MM.1S (cell line): Measurements from ENCODE around the gene SLC44A1.

ENCODE experiments used
- DNase-seq: peaks from one replicate; pipeline ENCODE4 v3.0.0-alpha.2; 2015
- H2AFZ ChIP-seq: fragments of 300-600 bp; sonication (generic); 2 replicates; pipeline ENCODE4 v1.6.0; 2016; ENCODE audit warnings: antibody characterized with exemption, low read length
- H3F3A ChIP-seq: fragments of 300-600 bp; sonication (generic); 2 replicates; pipeline ENCODE4 v1.6.1; 2016; ENCODE audit warnings: mild to moderate bottlenecking, antibody characterized with exemption, low read length, moderate library complexity, mixed read lengths; ENCODE audit not compliant: insufficient read depth
- H3K27ac ChIP-seq: fragments of 300-600 bp; sonication (generic); 2 replicates; pipeline ENCODE4 v1.5.1; 2016; ENCODE audit warnings: mild to moderate bottlenecking, low read length
- H3K27me3 ChIP-seq: fragments of 300-600 bp; sonication (generic); replicated peaks from 2 replicates; pipeline ENCODE4 v1.6.0; 2016; ENCODE audit warnings: low read length; ENCODE audit not compliant: insufficient read depth
- H3K36me3 ChIP-seq: fragments of 300-600 bp; sonication (generic); replicated peaks from 2 replicates; pipeline ENCODE4 v1.6.1; 2016; ENCODE audit warnings: mild to moderate bottlenecking, low read length, mixed read lengths; ENCODE audit not compliant: insufficient read depth
- H3K4me1 ChIP-seq: fragments of 300-600 bp; sonication (generic); 2 replicates; pipeline ENCODE4 v1.6.1; 2016; ENCODE audit warnings: low read length, mixed read lengths
- H3K4me2 ChIP-seq: fragments of 300-600 bp; sonication (generic); 2 replicates; pipeline ENCODE4 v1.6.0; 2016; ENCODE audit warnings: low read depth, low read length
- H3K4me3 ChIP-seq: fragments of 300-600 bp; sonication (generic); 2 replicates; pipeline ENCODE4 v1.5.1; 2016; ENCODE audit warnings: low read length, mixed read lengths
- H3K79me2 ChIP-seq: fragments of 300-600 bp; sonication (generic); 2 replicates; pipeline ENCODE4 v1.6.1; 2016; ENCODE audit warnings: mixed run types, low read length, mixed read lengths
- H3K9ac ChIP-seq: fragments of 300-600 bp; sonication (generic); 2 replicates; pipeline ENCODE4 v1.6.1; 2016; ENCODE audit warnings: low read length, mixed read lengths
- H3K9me2 ChIP-seq: fragments of 300-600 bp; sonication (generic); replicated peaks from 2 replicates; pipeline ENCODE4 v1.6.1; 2016; ENCODE audit warnings: mild to moderate bottlenecking, low read length, mixed read lengths; ENCODE audit not compliant: insufficient read depth
- H3K9me3 ChIP-seq: fragments of 300-600 bp; sonication (generic); replicated peaks from 2 replicates; pipeline ENCODE4 v1.6.1; 2016; ENCODE audit warnings: mild to moderate bottlenecking, low read length, mixed read lengths; ENCODE audit not compliant: insufficient read depth
- H4K20me1 ChIP-seq: fragments of 300-600 bp; sonication (generic); 2 replicates; pipeline ENCODE4 v1.6.1; 2016; ENCODE audit warnings: mild to moderate bottlenecking, low read length, moderate library complexity, mixed read lengths; ENCODE audit not compliant: insufficient read depth
- CTCF ChIP-seq: fragments of 300-600 bp; sonication (generic); IDR thresholded peaks from 2 replicates; pipeline ENCODE4 v1.5.1; 2016; ENCODE audit warnings: antibody characterized with exemption, low read length, mixed read lengths
- EZH2 ChIP-seq: fragments of 300-600 bp; sonication (generic); optimal IDR thresholded peaks from 2 replicates; pipeline ENCODE3; 2017; ENCODE audit warnings: low read depth, mild to moderate bottlenecking, antibody characterized with exemption, low read length, mixed read lengths
- EZH2phosphoT487 ChIP-seq: fragments of 300-600 bp; sonication (generic); IDR thresholded peaks from 2 replicates; pipeline ENCODE4 v1.6.1; 2018; ENCODE audit warnings: antibody characterized with exemption, low read length

The SLC44A1 gene

DNA sequence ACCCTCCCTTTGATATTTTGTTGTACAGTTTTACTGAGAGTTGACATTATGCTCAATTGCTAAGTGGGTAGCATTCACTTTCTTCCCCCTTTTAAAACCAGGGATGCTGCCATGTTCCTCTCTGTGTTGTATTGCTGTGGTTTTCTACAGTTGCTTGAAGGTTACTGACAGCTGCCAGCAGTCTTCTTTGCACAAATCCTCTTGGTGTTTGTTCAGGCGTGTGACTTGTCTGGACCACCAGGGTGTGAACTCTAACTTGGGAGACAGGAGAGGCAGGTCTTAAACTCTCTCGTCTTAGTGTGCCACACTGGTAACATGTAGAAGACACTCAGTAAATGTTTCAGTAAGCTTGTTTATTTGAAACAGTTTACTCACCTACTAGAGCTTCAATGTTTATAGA is 25.1 kb downstream of the SLC44A1 start:
- Histone ChIP-seq H3K36me3 (no peaks in the 10 kb centered on the region), H3K9me2 (no peaks in the 10 kb centered on the region), H3F3A (no peaks in the 10 kb centered on the region), H3K27ac (no peak overlapping the region), H3K79me2 (peaks cover 98% of the 10 kb centered on the region), H4K20me1 (0 out of 2 replicates have a peak, but pooled peaks cover 7% of the 10 kb centered on the region), H3K4me3 (no peak overlapping the region), H3K9me3 (no peaks in the 10 kb centered on the region), H3K27me3 (no peaks in the 10 kb centered on the region), H3K9ac (no peak overlapping the region), H2AFZ (no peak overlapping the region), H3K4me2 (no peak overlapping the region), H3K4me1 (no peaks in the 10 kb centered on the region)
- TF ChIP-seq CTCF (no peak), EZH2phosphoT487 (no peak), EZH2 (no peak)
- DNase-seq = no peak

- H3K9me3 ChIP-seq = no peaks in the 10 kb centered on the region
- H3K27ac ChIP-seq = no peak overlapping the region
- H3K4me2 ChIP-seq = no peak overlapping the region
- no peaks in the 10 kb centered on the region for H3F3A ChIP-seq
- no peak overlapping the region for H3K4me3 ChIP-seq
- no peaks in the 10 kb centered on the region for H3K9me2 ChIP-seq
- no peaks in the 10 kb centered on the region for H3K36me3 ChIP-seq
- H3K9ac ChIP-seq = no peak overlapping the region
- no peaks in the 10 kb centered on the region for H3K27me3 ChIP-seq
- DNase-seq = no peak
- 0 out of 2 replicates have a peak, but pooled peaks cover 7% of the 10 kb centered on the region for H4K20me1 ChIP-seq
- no peak for TF ChIP-seq CTCF
- no peaks in the 10 kb centered on the region for H3K4me1 ChIP-seq
- no peak overlapping the region for H2AFZ ChIP-seq
- peaks cover 98% of the 10 kb centered on the region for H3K79me2 ChIP-seq
These were observed 26.3 kb downstream of the SLC44A1 start for GRCh38 chr9:105270711-105271110.

GRCh38 chr9:105273731-105274130 is 29.3 kb downstream of the SLC44A1 start:
- Histone ChIP-seq H3K4me3 (no peak overlapping the region), H3K4me2 (no peak overlapping the region), H3K79me2 (peaks cover 94% of the 10 kb centered on the region), H3K9ac (no peak overlapping the region), H4K20me1 (0 out of 2 replicates have a peak, but pooled peaks cover 7% of the 10 kb centered on the region), H2AFZ (no peak overlapping the region), H3K27ac (no peak overlapping the region), H3K9me2 (no peaks in the 10 kb centered on the region), H3K9me3 (no peaks in the 10 kb centered on the region), H3K27me3 (no peaks in the 10 kb centered on the region), H3K36me3 (no peaks in the 10 kb centered on the region), H3F3A (no peaks in the 10 kb centered on the region), H3K4me1 (no peaks in the 10 kb centered on the region)
- DNase-seq = no peak
- TF ChIP-seq EZH2phosphoT487 (no peak), CTCF (no peak), EZH2 (no peak)
